ENCODE results near the gene PHLDB2. TPM values are rescaled to one million over a fixed set of nuclear protein-coding genes. Genes with fewer than 3 reads are reported as not detected.

PHLDB2 gene
- polyA plus RNA-seq, 4 donors = 1.1 to 17.8 (median 4.5) TPM

- Histone ChIP-seq H3K4me3 (ENCODE audit: low read depth in 1 of 3, low read length in 3 of 3) (no peak overlapping the region), H3K27me3 (ENCODE audit: control insufficient read depth in 3 of 3, insufficient read depth in 3 of 3, low read length in 3 of 3) (peaks cover 0 to 17% (median 0%) of the 10 kb centered on the region in 3 donors), H3K27ac (ENCODE audit: low read depth in 1 of 3, low read length in 2 of 3) (no peak overlapping the region), H3K36me3 (ENCODE audit: control insufficient read depth in 3 of 3, insufficient read depth in 2 of 3, low read depth in 1 of 3, low read length in 3 of 3) (no peaks in the 10 kb centered on the region), H3K9me3 (ENCODE audit: control insufficient read depth in 2 of 2, insufficient read depth in 1 of 2, low read depth in 1 of 2, low read length in 1 of 2) (peaks cover 0 to 3% of the 10 kb centered on the region in 2 donors), H3K4me1 (ENCODE audit: control insufficient read depth in 3 of 3, insufficient read depth in 2 of 3, low read depth in 1 of 3, low read length in 2 of 3) (peaks cover 0 to 16% (median 4%) of the 10 kb centered on the region in 3 donors)
- DNase-seq (no peak), FAIRE-seq (no peak)
- 49 to 76% (median 56%) methylated on average over 2 of the region's 2 CpGs for WGBS, 3 donors
These were observed 145.1 kb downstream of the PHLDB2 start for GRCh38 chr3:112004187-112004586.

DNA sequence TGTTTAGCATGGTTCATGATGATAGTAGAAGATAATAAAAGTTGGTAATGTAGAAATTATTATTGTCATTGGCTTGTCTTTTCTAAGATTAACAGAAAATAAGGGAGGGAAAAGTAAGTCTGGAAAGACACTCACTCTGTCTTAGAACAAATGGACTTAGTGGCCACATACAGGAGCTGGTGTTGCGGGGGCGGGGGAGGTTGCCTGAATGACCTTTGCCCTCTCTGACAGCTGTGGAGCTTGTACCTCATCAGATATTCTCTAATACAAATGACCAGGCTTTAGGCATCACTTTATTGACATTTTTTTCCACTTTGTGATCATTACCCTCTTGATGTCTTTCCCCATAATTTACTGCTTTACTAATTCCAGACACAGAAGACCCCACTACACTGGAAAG lies 145.6 kb downstream of the PHLDB2 start:
- Histone ChIP-seq H3K4me1 (ENCODE audit: control insufficient read depth in 3 of 3, insufficient read depth in 2 of 3, low read depth in 1 of 3, low read length in 2 of 3) (peaks cover 0 to 13% (median 0%) of the 10 kb centered on the region in 3 donors), H3K9me3 (ENCODE audit: control insufficient read depth in 2 of 2, insufficient read depth in 1 of 2, low read depth in 1 of 2, low read length in 1 of 2) (peaks cover 0 to 3% of the 10 kb centered on the region in 2 donors), H3K36me3 (ENCODE audit: control insufficient read depth in 3 of 3, insufficient read depth in 2 of 3, low read depth in 1 of 3, low read length in 3 of 3) (no peaks in the 10 kb centered on the region), H3K27ac (ENCODE audit: low read depth in 1 of 3, low read length in 2 of 3) (no peak overlapping the region), H3K4me3 (ENCODE audit: low read depth in 1 of 3, low read length in 3 of 3) (no peak overlapping the region), H3K27me3 (ENCODE audit: control insufficient read depth in 3 of 3, insufficient read depth in 3 of 3, low read length in 3 of 3) (peaks cover 0 to 12% (median 0%) of the 10 kb centered on the region in 3 donors)
- DNase-seq (peak; percentile 51 to 62), FAIRE-seq (no peak)
- WGBS, 3 donors = 21 to 46% (median 40%) methylated on average over 2 of the region's 2 CpGs

DNA sequence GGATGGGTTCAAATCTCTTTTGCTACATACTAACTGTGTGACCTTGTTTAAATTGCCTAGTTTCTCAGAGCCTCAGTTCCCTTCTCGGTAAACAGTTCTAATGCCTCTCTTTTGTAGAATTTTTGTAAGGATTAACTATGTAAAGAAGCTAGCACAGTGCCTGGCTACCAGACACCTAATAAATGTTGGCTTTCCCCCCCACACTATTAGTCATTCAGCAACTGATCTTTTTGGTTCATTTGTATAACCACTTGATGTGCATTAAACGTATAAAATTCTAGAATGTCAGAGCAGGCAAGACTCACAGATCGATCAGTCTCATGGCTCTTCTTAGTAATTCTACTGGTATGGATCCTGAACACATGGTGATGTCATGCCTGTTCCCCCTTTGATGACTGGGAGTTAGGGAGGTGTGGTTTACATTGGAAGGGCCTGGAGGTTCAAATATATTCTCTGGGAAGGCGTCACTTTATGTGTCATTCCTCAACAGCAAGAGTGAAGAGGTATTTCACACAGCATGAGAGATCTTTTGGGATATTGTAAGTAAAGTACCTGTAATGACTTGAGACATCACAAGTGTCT lies 146.1 kb downstream of the PHLDB2 start:
- H3K27ac ChIP-seq (ENCODE audit: low read depth in 1 of 3, low read length in 2 of 3) = no peak overlapping the region
- FAIRE-seq (no peak), DNase-seq (no peak)
- H3K27me3 ChIP-seq (ENCODE audit: control insufficient read depth in 3 of 3, insufficient read depth in 3 of 3, low read length in 3 of 3) = peaks cover 0 to 7% (median 0%) of the 10 kb centered on the region in 3 donors
- H3K4me1 ChIP-seq (ENCODE audit: control insufficient read depth in 3 of 3, insufficient read depth in 2 of 3, low read depth in 1 of 3, low read length in 2 of 3) = peaks cover 0 to 15% (median 0%) of the 10 kb centered on the region in 3 donors
- H3K9me3 ChIP-seq (ENCODE audit: control insufficient read depth in 2 of 2, insufficient read depth in 1 of 2, low read depth in 1 of 2, low read length in 1 of 2) = peaks cover 0 to 3% of the 10 kb centered on the region in 2 donors
- WGBS, 3 donors = 56 to 68% (median 68%) methylated on average over 4 of the region's 4 CpGs
- no peaks in the 10 kb centered on the region for H3K36me3 ChIP-seq (ENCODE audit: control insufficient read depth in 3 of 3, insufficient read depth in 2 of 3, low read depth in 1 of 3, low read length in 3 of 3)
- H3K4me3 ChIP-seq (ENCODE audit: low read depth in 1 of 3, low read length in 3 of 3) = no peak overlapping the region

DNA sequence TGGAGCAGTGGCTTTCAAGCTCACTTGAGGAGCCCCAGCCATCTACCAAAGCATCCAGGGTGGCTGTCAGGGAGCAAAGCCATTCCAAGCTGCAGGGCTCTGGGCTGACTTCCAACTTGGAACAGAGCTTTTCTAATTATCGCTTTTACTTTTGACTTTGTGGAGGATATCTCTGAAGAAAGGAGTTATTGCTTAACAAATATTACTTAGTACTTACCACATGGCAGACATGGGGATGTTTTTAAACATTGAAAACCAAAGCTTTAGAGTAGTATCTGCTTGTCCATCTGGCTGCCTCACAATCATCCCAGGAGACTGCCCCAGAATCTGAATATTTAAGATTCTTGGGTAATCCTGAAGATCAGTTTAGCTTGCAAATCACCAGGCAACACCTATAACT lies 148.6 kb downstream of the PHLDB2 start:
- DNase-seq (no peak), FAIRE-seq (no peak)
- H3K4me1 ChIP-seq (ENCODE audit: control insufficient read depth in 3 of 3, insufficient read depth in 2 of 3, low read depth in 1 of 3, low read length in 2 of 3) = peaks cover 0 to 15% (median 0%) of the 10 kb centered on the region in 3 donors
- WGBS, 3 donors = 14 to 41% (median 24%) methylated on average over 1 of the region's 1 CpG
- peaks cover 0 to 3% of the 10 kb centered on the region in 2 donors for H3K9me3 ChIP-seq (ENCODE audit: control insufficient read depth in 2 of 2, insufficient read depth in 1 of 2, low read depth in 1 of 2, low read length in 1 of 2)
- H3K27ac ChIP-seq (ENCODE audit: low read depth in 1 of 3, low read length in 2 of 3) = no peak overlapping the region
- H3K4me3 ChIP-seq (ENCODE audit: low read depth in 1 of 3, low read length in 3 of 3) = no peak overlapping the region
- H3K36me3 ChIP-seq (ENCODE audit: control insufficient read depth in 3 of 3, insufficient read depth in 2 of 3, low read depth in 1 of 3, low read length in 3 of 3) = no peaks in the 10 kb centered on the region
- no peaks in the 10 kb centered on the region for H3K27me3 ChIP-seq (ENCODE audit: control insufficient read depth in 3 of 3, insufficient read depth in 3 of 3, low read length in 3 of 3)

DNA sequence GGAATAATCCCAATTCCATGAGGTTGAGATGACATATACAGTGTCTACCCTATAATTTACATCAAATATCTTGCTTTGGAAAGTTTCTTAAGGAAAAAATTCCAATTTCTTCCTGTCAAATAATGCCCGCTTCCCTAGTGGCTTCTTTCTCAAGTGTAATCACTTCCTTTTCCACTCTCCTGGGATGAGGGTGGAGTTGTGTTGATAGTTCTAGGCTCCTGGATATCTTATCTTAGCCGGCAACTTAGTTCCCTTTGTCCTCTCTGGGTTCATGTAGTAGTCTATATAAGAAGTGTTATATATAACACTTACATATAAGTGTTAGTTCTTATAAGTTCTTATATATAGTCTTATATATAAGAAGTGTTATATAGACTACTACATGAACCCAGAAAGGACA lies 150.6 kb downstream of the PHLDB2 start:
- no peak overlapping the region for H3K4me3 ChIP-seq (ENCODE audit: low read depth in 1 of 3, low read length in 3 of 3)
- no peaks in the 10 kb centered on the region for H3K27me3 ChIP-seq (ENCODE audit: control insufficient read depth in 3 of 3, insufficient read depth in 3 of 3, low read length in 3 of 3)
- DNase-seq (peak in 1 of 2 donors; percentile 57), FAIRE-seq (no peak)
- H3K4me1 ChIP-seq (ENCODE audit: control insufficient read depth in 3 of 3, insufficient read depth in 2 of 3, low read depth in 1 of 3, low read length in 2 of 3) = peaks cover 0 to 9% (median 0%) of the 10 kb centered on the region in 3 donors
- peaks cover 0 to 3% of the 10 kb centered on the region in 2 donors for H3K9me3 ChIP-seq (ENCODE audit: control insufficient read depth in 2 of 2, insufficient read depth in 1 of 2, low read depth in 1 of 2, low read length in 1 of 2)
- no peaks in the 10 kb centered on the region for H3K36me3 ChIP-seq (ENCODE audit: control insufficient read depth in 3 of 3, insufficient read depth in 2 of 3, low read depth in 1 of 3, low read length in 3 of 3)
- no peak overlapping the region for H3K27ac ChIP-seq (ENCODE audit: low read depth in 1 of 3, low read length in 2 of 3)
- WGBS, 3 donors = 49 to 67% (median 56%) methylated on average over 2 of the region's 2 CpGs

DNA sequence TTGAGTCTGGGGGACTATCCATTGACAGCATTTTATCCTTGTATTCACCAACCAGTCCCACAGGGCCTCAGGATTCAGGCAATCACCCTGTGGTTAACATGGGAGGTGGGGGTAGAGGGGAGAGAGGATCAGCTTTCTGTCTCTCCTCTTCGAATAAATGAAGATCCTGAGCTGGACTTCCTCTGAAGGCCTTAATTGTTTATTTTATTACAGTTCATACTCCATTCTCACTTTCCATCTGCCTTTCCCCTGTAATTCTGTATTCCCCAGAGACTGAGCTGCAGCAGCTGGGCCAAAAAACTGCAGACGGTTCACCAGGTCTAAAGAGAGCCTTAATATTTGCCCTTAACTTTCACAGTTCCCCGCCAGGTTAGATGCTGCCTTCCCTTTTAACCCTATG lies 151.6 kb downstream of the PHLDB2 start:
- no peak overlapping the region for H3K4me3 ChIP-seq (ENCODE audit: low read depth in 1 of 3, low read length in 3 of 3)

GRCh38 chr3:112011376-112011940 lies 152.4 kb downstream of the PHLDB2 start:
- Histone ChIP-seq H3K27ac (ENCODE audit: low read depth in 1 of 3, low read length in 2 of 3) (no peak overlapping the region), H3K9me3 (ENCODE audit: control insufficient read depth in 2 of 2, insufficient read depth in 1 of 2, low read depth in 1 of 2, low read length in 1 of 2) (peaks cover 0 to 3% of the 10 kb centered on the region in 2 donors), H3K4me1 (ENCODE audit: control insufficient read depth in 3 of 3, insufficient read depth in 2 of 3, low read depth in 1 of 3, low read length in 2 of 3) (peaks cover 0 to 3% (median 0%) of the 10 kb centered on the region in 3 donors), H3K4me3 (ENCODE audit: low read depth in 1 of 3, low read length in 3 of 3) (no peak overlapping the region), H3K36me3 (ENCODE audit: control insufficient read depth in 3 of 3, insufficient read depth in 2 of 3, low read depth in 1 of 3, low read length in 3 of 3) (no peaks in the 10 kb centered on the region), H3K27me3 (ENCODE audit: control insufficient read depth in 3 of 3, insufficient read depth in 3 of 3, low read length in 3 of 3) (no peaks in the 10 kb centered on the region)
- FAIRE-seq (no peak), DNase-seq (no peak)
- 80 to 82% (median 81%) methylated on average over 6 of the region's 6 CpGs for WGBS, 3 donors

More for the DNA sequence above, 151.6 kb downstream of the PHLDB2 start:
- no peaks in the 10 kb centered on the region for H3K36me3 ChIP-seq (ENCODE audit: control insufficient read depth in 3 of 3, insufficient read depth in 2 of 3, low read depth in 1 of 3, low read length in 3 of 3)
- peaks cover 0 to 3% of the 10 kb centered on the region in 2 donors for H3K9me3 ChIP-seq (ENCODE audit: control insufficient read depth in 2 of 2, insufficient read depth in 1 of 2, low read depth in 1 of 2, low read length in 1 of 2)
- H3K27ac ChIP-seq (ENCODE audit: low read depth in 1 of 3, low read length in 2 of 3) = no peak overlapping the region
- DNase-seq (no peak), FAIRE-seq (no peak)
- H3K27me3 ChIP-seq (ENCODE audit: control insufficient read depth in 3 of 3, insufficient read depth in 3 of 3, low read length in 3 of 3) = no peaks in the 10 kb centered on the region
- H3K4me1 ChIP-seq (ENCODE audit: control insufficient read depth in 3 of 3, insufficient read depth in 2 of 3, low read depth in 1 of 3, low read length in 2 of 3) = peaks cover 0 to 3% (median 0%) of the 10 kb centered on the region in 3 donors
- 67 to 78% (median 71%) methylated on average over 3 of the region's 3 CpGs for WGBS, 3 donors

GRCh38 chr3:112012205-112012992 lies 153.3 kb downstream of the PHLDB2 start:
- Histone ChIP-seq H3K4me1 (ENCODE audit: control insufficient read depth in 3 of 3, insufficient read depth in 2 of 3, low read depth in 1 of 3, low read length in 2 of 3) (peaks cover 0 to 3% (median 0%) of the 10 kb centered on the region in 3 donors), H3K9me3 (ENCODE audit: control insufficient read depth in 2 of 2, insufficient read depth in 1 of 2, low read depth in 1 of 2, low read length in 1 of 2) (peaks cover 0 to 3% of the 10 kb centered on the region in 2 donors), H3K4me3 (ENCODE audit: low read depth in 1 of 3, low read length in 3 of 3) (no peak overlapping the region), H3K36me3 (ENCODE audit: control insufficient read depth in 3 of 3, insufficient read depth in 2 of 3, low read depth in 1 of 3, low read length in 3 of 3) (no peaks in the 10 kb centered on the region), H3K27ac (ENCODE audit: low read depth in 1 of 3, low read length in 2 of 3) (no peak overlapping the region), H3K27me3 (ENCODE audit: control insufficient read depth in 3 of 3, insufficient read depth in 3 of 3, low read length in 3 of 3) (no peaks in the 10 kb centered on the region)
- DNase-seq (no peak), FAIRE-seq (no peak)
- WGBS, 3 donors = 66 to 80% (median 73%) methylated on average over 6 of the region's 6 CpGs
